HL-60 (cell line): Measurements from ENCODE around the gene TNC.

Experiments used
- DNase-seq, 2 experiments: peaks; one replicate each; pipeline ENCODE4 v3.0.0-alpha.2; 2010 to 2020; ENCODE audit warnings: low read depth in 1 of 2, low spot score in 1 of 2
- H3K27ac ChIP-seq: fragments of 250-450 bp; sonication (Bioruptor Pico); replicated peaks from 2 replicates; pipeline ENCODE4 v1.5.1; 2020; ENCODE audit warnings: mild to moderate bottlenecking, moderate library complexity
- H3K27me3 ChIP-seq: fragments of 250-450 bp; sonication (Bioruptor Pico); 2 replicates; pipeline ENCODE4 v1.5.1; 2021; ENCODE audit warnings: mild to moderate bottlenecking, moderate library complexity; ENCODE audit not compliant: insufficient read depth, poor library complexity, severe bottlenecking
- H3K4me3 ChIP-seq: replicated peaks from 2 replicates; pipeline ENCODE4 v1.5.1; 2011; ENCODE audit warnings: mild to moderate bottlenecking, control low read depth, low read length; ENCODE audit not compliant: insufficient read depth
- CTCF ChIP-seq: IDR thresholded peaks from one replicate; pipeline ENCODE4 v1.5.1; 2011; ENCODE audit warnings: low read length, control low read depth, inconsistent platforms; ENCODE audit not compliant: insufficient read depth
- GABPA ChIP-seq: IDR thresholded peaks from 2 replicates; pipeline ENCODE4 v1.6.1; 2012; ENCODE audit warnings: low read depth
- POLR2AphosphoS5 ChIP-seq: IDR thresholded peaks from 2 replicates; pipeline ENCODE4 v1.6.1; 2012; ENCODE audit warnings: low read depth
- REST ChIP-seq: IDR thresholded peaks from 2 replicates; pipeline ENCODE4 v1.6.1; 2012; ENCODE audit warnings: low read depth; ENCODE audit not compliant: insufficient replicate concordance
- SPI1 ChIP-seq: IDR thresholded peaks from 2 replicates; pipeline ENCODE4 v1.6.1; 2012; ENCODE audit warnings: low read depth, mild to moderate bottlenecking, borderline replicate concordance

The TNC gene

GRCh38 chr9:115127191-115127817, 9.3 kb upstream of the TNC start:
- Histone ChIP-seq H3K4me3 (no peak overlapping the region), H3K27me3 (no peaks in the 10 kb centered on the region), H3K27ac (no peak overlapping the region)
- no peak for TF ChIP-seq GABPA
- no peak for TF ChIP-seq CTCF
- no peak for TF ChIP-seq REST
- TF ChIP-seq SPI1 = no peak
- no peak for TF ChIP-seq POLR2AphosphoS5
- DNase-seq = no peak

GRCh38 chr9:115126404-115126803, 8.4 kb upstream of the TNC start:
- no peak overlapping the region for H3K27ac ChIP-seq
- DNase-seq = no peak
- TF ChIP-seq CTCF = no peak
- no peak for TF ChIP-seq POLR2AphosphoS5
- no peak overlapping the region for H3K4me3 ChIP-seq
- H3K27me3 ChIP-seq = no peaks in the 10 kb centered on the region

GRCh38 chr9:115122937-115123336, 5.0 kb upstream of the TNC start:
- Histone ChIP-seq H3K27ac (no peak overlapping the region), H3K4me3 (no peak overlapping the region), H3K27me3 (peaks cover 15% of the 10 kb centered on the region)
- TF ChIP-seq POLR2AphosphoS5 (no peak), CTCF (no peak), SPI1 (no peak), REST (no peak), GABPA (no peak)
- DNase-seq = no peak

GRCh38 chr9:115121181-115121580, 3.2 kb upstream of the TNC start:
- Histone ChIP-seq H3K27ac (no peak overlapping the region), H3K27me3 (peaks cover 24% of the 10 kb centered on the region), H3K4me3 (no peak overlapping the region)
- DNase-seq = no peak
- no peak for TF ChIP-seq GABPA
- no peak for TF ChIP-seq SPI1
- no peak for TF ChIP-seq POLR2AphosphoS5
- TF ChIP-seq REST = no peak
- TF ChIP-seq CTCF = no peak
